Fibroblast of skin of right quadriceps (primary cell): ENCODE results near the gene CDK16.

Experiments
- DNase-seq: peaks from one replicate; pipeline ENCODE4 v3.0.0-alpha.2; 2013

Gene CDK16

DNA sequence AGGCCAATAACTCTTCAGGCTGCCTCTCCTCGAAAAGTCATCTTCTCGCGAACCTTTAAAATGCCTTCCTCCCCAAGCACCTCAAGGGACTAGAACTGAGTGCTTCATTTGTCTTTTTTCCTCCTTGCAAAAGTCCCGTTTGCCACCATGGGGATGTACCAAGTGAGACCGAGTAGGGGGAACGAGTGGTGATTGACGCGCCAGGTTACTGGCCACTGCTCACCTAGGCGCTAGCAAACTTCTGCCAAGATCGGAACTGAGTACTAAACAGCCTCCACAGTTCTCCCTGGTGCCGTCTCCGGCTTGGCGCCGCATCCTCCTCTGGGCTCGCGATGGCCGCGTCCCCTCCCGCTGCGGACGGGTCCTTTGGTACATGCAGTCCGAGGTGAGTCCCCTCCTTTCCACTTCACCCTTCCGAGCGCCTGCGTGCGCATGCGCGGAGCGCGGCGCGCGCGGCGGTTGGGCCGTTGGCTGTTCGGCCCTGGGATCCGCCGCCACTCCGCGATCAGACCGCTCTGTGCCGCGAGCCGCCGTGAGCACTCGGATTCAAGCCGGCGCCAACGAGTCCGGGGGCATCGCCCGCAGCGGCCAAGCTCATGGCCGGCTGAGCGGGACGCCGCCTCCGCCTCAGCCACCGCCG is at the start of gene CDK16:
Gene CDK16 (plus strand): TSS at position 402 of the 640 bp plus-strand sequence. CDS start 4,877 bp downstream, outside the sequence.
- peak; percentile 80 for DNase-seq

GRCh38 chrX:47169273-47169672 is 49.2 kb upstream of the CDK16 start:
- no peak for DNase-seq

DNA sequence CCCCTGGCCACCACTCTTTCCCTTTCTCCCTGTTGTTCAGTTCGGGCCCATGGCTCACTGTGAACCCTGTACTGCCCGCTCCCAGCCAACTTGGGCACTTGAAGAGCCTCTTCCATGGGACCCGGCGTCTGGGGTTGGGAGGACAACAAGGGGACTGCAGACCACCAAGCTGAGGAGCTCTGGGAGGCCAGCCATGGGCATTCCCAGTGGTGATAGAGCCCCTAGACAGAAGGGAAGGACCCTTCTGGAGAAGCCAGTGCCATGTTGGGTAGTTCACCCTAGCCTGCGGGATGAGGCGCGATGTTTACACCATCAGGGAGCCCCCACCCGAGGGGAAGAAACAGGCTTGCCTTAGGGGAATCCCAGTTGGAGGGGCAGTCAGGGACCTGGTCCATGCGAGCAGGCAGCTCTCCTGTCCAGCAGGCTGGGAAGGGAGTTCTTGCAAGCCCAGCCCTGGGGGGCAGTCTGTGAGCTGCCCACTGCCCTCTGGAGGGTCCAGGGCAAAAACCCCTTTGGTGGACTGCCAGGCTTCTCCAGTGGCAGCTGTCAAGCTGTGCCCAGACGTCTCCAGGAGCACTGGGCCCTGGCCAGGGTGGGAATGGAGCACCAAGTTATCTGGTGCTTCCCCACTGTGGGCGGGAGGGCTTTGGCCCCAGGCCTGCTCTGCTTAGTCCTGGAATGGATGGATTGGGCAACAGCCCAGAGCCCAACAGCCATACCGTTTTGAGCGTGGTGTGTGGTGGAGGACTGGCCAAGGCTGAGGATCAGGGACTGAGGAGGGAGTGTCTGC is 48.6 kb upstream of the CDK16 start:
- DNase-seq, result no peak

- DNase-seq, result no peak
Measured at GRCh38 chrX:47170861-47171692, 47.4 kb upstream of the CDK16 start.

DNA sequence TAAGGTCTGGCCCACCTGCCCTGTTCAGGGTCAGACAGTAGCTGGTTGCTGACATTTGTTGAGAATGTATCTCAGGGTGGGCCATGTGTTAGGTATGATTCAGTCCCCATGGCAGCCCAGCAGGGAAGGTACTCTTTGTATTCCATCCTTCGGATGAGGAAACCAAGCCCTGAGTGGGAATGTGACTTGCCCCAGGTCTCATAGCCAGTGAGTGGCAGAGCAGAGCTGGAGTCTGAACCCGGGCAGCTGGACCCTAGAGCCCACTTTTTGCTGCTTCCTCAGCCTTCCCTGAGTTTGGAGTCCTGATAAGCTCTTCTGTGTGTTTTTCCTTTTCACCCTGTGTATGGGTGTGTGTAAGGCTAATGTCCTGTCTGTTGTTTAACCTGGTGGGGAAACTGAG is 46.5 kb upstream of the CDK16 start:
- no peak for DNase-seq

DNA sequence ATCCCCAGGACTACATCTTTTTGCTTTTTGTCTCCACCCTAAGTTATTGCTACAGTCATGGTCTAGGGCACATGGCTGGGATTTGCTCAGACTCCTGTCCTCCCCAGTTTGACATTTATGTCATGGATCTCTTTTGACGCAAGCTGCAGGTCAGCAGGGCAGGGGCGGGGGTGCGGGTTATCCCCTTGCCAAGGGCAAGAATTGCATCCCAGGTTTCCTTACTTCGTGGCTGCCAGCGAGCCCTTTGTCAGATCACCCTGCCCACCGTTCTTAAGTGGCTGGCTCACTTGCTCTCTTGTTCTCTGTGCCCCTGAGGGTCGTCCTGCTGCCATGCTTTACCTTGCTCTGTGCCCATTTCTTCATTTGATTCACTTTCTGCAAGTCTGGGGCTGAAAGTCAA is 45.9 kb upstream of the CDK16 start:
- DNase-seq, result no peak

DNA sequence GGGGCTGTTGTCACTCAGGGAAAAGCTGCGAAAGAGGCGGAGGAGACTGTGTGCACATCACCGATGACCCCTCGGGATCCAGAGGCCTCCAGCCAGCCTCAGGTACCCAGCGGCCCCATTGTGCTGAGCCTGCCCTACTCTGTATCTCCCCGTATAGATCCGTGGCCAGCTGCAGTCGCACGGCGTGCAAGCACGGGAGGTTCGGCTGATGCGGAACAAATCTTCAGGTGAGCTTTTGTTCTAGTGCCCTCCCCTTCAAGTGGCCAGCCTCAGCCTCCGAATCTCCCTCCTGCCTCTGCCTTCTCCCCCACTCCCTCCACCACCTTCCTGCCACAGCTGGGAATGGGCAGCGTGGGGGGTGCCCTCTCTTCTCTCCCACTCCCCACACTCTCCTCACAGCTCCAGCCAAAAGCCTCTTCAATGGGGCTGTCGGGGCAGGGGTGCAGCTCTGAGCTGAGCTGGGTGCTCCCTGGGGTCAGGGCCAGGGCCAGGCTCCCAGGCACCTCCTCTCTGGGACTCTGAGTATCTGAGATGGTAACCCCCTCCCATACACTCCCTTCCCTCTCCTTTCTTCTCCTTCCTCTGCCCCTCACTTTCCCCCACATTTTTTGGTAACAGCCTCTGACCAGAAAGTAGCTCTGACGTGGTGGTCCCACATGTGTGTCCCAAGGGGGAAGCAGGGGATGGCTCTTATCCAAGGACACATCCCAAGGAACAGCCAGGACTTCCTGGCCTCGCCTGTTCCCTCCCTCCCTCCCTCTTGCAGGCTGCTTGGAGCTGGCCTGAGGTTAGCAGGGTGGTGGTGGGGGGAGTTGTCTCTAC is 45.3 kb upstream of the CDK16 start:
- no peak for DNase-seq

DNA sequence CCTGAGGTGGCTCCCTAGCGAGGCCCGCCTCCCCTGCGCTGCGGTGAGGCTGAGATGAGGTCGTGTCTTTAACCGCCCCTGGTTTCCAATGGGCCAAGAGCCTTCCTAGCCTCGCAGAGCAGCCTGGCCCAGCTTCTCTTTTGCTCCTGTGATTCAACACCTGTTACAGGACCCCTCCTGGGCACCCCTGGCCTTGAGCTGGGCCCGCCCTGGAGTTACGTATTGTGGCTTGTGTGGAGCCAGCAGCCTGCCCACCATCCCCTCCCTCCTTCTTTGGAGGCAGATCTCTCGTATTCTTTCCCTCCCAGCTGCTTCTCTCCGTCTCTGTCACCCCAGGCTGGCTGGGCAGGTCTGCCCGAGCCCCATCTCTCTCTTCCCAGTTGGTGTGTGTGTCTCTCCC is 44.1 kb upstream of the CDK16 start:
- DNase-seq, result no peak

- DNase-seq, result no peak
Measured at GRCh38 chrX:47174846-47175587, 43.5 kb upstream of the CDK16 start.

DNA sequence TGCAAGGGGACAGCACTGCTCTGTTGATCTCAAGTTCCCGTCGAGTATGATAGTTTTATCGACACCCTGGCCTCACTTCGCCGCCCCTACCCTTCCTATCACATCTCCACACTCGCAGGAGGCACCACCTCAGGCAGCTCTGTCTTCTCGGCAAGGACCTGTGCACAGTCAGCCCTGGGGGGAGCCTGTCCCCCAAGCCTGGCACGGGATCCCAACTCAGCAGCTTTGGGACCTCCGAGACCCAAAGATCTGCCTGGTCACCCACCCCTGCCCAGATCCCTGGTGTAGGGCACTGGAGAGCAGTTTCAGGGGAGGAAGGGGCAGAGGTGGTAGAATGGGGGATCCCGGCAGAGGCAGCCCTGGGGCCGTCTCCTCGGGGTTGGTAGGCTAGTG is 42.9 kb upstream of the CDK16 start:
- DNase-seq, result no peak

DNA sequence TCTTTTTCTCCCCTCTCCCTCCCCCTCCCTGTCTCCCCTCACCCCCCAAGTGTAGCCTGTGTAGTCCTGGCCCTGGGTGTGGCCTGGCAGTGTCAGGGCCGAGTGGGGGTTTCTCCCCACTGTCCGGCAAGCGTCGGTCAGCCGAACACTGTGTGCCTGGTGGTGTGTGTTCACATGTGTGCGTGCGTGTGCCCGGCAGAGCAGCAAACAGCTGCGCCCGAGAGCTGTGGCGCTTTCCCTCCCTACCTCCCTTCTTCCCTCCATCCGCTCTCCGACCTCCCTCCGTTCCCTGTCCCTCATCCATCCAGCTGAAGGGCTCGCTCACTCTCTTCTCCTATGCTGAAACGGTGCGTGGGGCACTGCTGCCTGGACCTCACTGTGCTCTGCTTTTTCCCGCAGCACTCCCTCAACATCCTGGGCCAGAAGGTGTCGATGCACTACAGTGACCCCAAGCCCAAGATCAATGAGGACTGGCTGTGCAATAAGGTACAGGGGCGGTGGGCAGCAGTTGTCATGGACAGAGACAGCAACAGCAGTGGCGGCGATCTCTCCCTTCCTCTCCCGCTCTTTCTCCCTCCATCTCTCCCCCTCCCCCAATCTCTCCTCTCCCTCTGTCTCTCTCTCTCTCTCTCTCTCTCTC is 42.3 kb upstream of the CDK16 start:
- DNase-seq, result no peak

DNA sequence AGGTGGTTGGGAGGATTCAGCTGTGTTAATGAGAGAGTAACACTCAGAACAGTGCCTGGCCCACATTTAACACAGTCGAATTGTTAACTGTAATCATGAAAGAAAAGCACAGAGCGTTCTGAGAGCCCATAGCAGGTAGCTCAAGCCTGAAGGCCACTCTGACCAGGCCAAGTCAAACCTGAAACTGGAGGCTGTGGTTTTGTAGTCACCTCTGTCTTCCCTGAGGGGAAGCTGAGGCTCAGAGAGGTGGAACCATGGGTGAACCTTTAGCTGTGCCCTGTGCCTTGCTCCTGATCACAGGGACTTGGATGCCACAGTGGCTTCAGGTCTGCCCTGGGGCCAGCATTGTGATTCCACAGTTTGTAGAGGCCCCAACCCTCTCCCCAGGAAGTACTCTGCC is 41.4 kb upstream of the CDK16 start:
- DNase-seq, result no peak

DNA sequence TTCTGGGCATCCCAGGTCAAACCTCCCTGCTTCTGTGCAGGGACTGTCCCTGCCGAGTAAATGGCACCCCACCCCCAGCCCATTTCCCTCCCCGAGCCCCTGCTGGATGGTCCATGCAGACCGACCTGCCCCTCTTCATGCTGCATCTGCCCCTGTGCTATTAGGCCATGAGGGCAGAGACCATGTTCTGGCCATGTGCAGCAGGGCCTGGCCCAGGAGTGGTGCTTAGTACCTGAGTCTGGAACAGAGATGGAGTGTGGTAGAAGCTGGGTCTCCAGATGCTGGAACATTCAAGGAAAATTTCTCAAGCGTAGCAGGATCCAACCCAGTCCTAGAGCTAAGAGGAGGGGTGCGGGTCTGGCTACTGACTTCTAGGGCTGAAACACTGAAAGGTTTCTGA is 40.1 kb upstream of the CDK16 start:
- no peak for DNase-seq

- no peak for DNase-seq
Measured at GRCh38 chrX:47179221-47179927, 39.1 kb upstream of the CDK16 start.

DNA sequence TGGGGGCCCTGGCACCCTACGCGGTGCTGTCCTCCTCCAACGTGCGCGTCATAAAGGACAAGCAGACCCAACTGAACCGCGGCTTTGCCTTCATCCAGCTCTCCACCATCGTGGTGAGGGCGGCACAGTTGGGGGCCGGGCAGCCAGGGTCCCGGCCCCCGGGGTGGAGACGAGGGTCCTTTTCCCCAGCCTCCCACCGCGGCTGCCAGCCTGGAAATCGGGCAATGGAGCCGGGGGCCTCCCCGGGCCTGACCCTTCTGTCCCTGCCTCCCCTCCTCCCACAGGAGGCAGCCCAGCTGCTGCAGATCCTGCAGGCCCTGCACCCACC is 38.6 kb upstream of the CDK16 start:
- no peak for DNase-seq

GRCh38 chrX:47180346-47180745 is 38.1 kb upstream of the CDK16 start:
- no peak for DNase-seq

DNA sequence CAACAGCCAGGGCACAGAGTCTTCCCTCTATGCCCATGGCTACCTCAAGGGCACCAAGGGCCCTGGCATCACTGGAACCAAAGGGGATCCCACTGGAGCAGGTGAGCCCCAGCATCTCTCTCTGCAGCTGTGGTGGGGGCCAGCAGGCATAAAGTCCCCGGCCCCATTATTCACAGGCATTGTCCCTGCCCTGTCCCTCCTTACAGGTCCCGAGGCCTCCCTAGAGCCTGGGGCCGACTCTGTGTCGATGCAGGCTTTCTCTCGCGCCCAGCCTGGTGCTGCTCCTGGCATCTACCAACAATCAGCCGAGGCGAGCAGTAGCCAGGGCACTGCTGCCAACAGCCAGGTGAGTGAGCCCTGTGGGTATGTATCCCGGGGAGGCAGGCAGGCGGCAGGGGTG is 37.2 kb upstream of the CDK16 start:
- DNase-seq, result no peak

GRCh38 chrX:47182106-47182700 is 36.3 kb upstream of the CDK16 start:
- no peak for DNase-seq

DNA sequence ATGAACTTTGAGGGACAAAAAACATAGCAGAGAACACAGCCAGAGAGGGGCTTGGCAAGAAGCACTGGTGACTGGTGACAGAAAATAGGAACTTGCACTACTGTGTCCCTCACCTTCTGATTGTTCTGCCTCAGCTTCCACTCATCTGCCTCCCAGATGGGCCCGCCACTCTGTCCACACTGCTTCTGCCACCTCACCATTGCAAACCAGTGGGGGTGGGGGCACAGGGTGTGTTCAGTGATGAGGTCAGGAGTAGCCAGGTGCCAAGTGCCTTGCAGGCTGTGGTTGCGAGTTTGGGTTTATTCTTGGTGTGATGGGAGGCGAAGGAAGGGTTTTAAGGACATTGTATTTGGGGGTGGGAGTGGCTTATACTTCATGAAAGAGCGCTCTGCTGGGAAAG is 34.0 kb upstream of the CDK16 start:
- DNase-seq, result no peak

- no peak for DNase-seq
Measured at GRCh38 chrX:47185241-47185640, 33.2 kb upstream of the CDK16 start.
